C4-2B (cell line): Measurements from ENCODE around the gene HSPA12A.
A peak's percentile ranks its signal among the peaks of the same experiment; 100 is the strongest.

Experiments
- H3K27ac ChIP-seq: fragments of 450-650 bp; 2 replicates; pipeline ENCODE4 v1.5.1; 2017
- CTCF ChIP-seq: fragments of 450-650 bp; conservative IDR thresholded peaks from 2 replicates; pipeline ENCODE4 v1.5.1; 2017; ENCODE audit warnings: mild to moderate bottlenecking
- ZFX ChIP-seq: fragments of 450-650 bp; IDR thresholded peaks from 2 replicates; pipeline ENCODE4 v1.6.1; 2017

Gene HSPA12A

GRCh38 chr10:116769368-116769767 lies 27.0 kb upstream of the HSPA12A start:
- H3K27ac ChIP-seq = no peak overlapping the region
- TF ChIP-seq ZFX (no peak), CTCF (no peak)

DNA sequence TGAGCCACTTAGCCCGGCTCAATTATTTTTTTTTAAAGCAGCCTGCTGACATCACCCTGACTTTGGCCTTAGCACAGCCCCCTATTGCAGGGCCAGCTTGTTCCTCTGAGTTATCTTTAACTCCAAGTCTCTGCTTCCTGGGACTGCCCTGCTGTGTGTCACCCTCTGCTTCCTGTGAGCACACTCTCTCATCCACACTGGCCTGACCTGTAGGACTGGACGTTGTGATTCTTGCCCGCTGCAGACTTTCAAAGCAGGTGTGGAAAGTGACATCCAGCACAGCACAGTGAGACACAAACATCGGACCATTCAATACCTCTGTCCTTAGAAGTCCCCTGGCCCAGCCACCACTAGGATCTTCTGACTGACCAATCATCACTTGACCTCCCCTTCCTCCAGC lies 26.4 kb upstream of the HSPA12A start:
- H3K27ac ChIP-seq = no peak overlapping the region
- no peak for TF ChIP-seq CTCF
- no peak for TF ChIP-seq ZFX

- TF ChIP-seq CTCF (no peak), ZFX (no peak)
Measured at GRCh38 chr10:116766837-116767634, 24.7 kb upstream of the HSPA12A start.

DNA sequence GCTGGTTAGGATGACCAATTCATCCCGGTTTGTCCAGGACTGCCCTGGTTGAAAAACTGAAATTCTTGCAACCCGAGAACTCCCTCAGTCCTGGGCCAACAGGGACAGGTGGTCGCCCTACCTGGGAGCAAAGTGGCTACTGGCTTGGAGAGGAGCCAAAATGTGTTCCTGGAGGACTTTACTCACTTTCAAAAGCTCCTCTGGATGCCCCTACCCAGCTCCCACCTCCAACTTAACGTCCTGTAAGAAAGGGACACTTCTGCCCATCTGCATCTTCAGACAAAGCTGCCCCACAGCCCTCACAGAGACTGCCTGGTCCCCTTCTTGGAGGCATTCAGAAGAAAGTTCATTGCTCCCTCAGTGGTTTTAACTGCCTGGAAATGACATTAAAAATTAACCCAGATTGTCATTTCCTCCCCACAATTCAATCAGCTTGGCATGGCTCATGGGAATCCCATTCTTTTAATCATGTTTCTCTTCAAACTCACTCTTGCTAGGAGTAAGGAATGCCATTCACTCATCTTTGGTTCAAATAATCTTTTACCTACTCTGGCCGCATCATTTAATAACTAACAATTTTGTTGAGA lies 24.0 kb upstream of the HSPA12A start:
- TF ChIP-seq CTCF (no peak), ZFX (no peak)
- no peak overlapping the region for H3K27ac ChIP-seq

More at GRCh38 chr10:116766837-116767634, 24.7 kb upstream of the HSPA12A start:
- H3K27ac ChIP-seq = no peak overlapping the region

- H3K27ac ChIP-seq = no peak overlapping the region
- TF ChIP-seq ZFX (no peak), CTCF (peak; percentile 75)
Measured at GRCh38 chr10:116765648-116766081, 23.3 kb upstream of the HSPA12A start.

- TF ChIP-seq ZFX (no peak), CTCF (no peak)
- no peak overlapping the region for H3K27ac ChIP-seq
Measured at GRCh38 chr10:116764979-116765378, 22.6 kb upstream of the HSPA12A start.

- TF ChIP-seq ZFX = no peak
- TF ChIP-seq CTCF = no peak
- no peak overlapping the region for H3K27ac ChIP-seq
Measured at GRCh38 chr10:116763440-116763839, 21.1 kb upstream of the HSPA12A start.
